ENCODE results near the gene PLEKHO1. TPM values are rescaled to one million over a fixed set of nuclear protein-coding genes. Genes with fewer than 3 reads are reported as not detected.
A peak's percentile ranks its signal among the peaks of the same experiment; 100 is the strongest.
"Not testable (repeated sequence)": the region's sequence is repeated elsewhere in the genome, so short reads cannot be mapped to it uniquely, and the experiment has no call there.

Gene PLEKHO1
- total RNA-seq, 1 donor from 2014 or later = 68.4 TPM

GRCh38 chr1:150186789-150187559, 37.3 kb downstream of the PLEKHO1 start:
- TF ChIP-seq CTCF (conservative IDR thresholded peaks at IDR 0.05; ENCODE audit: low read depth, low read length) = peak; percentile 53
- DNase-seq (ENCODE audit: low read depth) = no peak
- H3K4me3 ChIP-seq (ENCODE audit: low read depth, low read length) = peak overlapping the region; percentile 23

- DNase-seq (ENCODE audit: low read depth) = no peak
- no peak for TF ChIP-seq CTCF (conservative IDR thresholded peaks at IDR 0.05; ENCODE audit: low read depth, low read length)
Measured at GRCh38 chr1:150187560-150187931, 37.8 kb downstream of the PLEKHO1 start.

GRCh38 chr1:150192012-150192411, 42.3 kb downstream of the PLEKHO1 start:
- TF ChIP-seq CTCF (conservative IDR thresholded peaks at IDR 0.05; ENCODE audit: low read depth, low read length) = no peak
- no peak for DNase-seq (ENCODE audit: low read depth)
- H3K4me3 ChIP-seq (ENCODE audit: low read depth, low read length) = no peak overlapping the region

More at GRCh38 chr1:150187560-150187931, 37.8 kb downstream of the PLEKHO1 start:
- no peak overlapping the region for H3K4me3 ChIP-seq (ENCODE audit: low read depth, low read length)

- no peak for DNase-seq (ENCODE audit: low read depth)
- H3K4me3 ChIP-seq (ENCODE audit: low read depth, low read length) = no peak overlapping the region
- TF ChIP-seq CTCF (conservative IDR thresholded peaks at IDR 0.05; ENCODE audit: low read depth, low read length) = no peak
Measured at GRCh38 chr1:150194381-150195031, 44.8 kb downstream of the PLEKHO1 start.

GRCh38 chr1:150196417-150196816, 46.7 kb downstream of the PLEKHO1 start:
- no peak for DNase-seq (ENCODE audit: low read depth)
- no peak for TF ChIP-seq CTCF (conservative IDR thresholded peaks at IDR 0.05; ENCODE audit: low read depth, low read length)
- no peak overlapping the region for H3K4me3 ChIP-seq (ENCODE audit: low read depth, low read length)

- TF ChIP-seq CTCF (conservative IDR thresholded peaks at IDR 0.05; ENCODE audit: low read depth, low read length) = no peak
- no peak for DNase-seq (ENCODE audit: low read depth)
- no peak overlapping the region for H3K4me3 ChIP-seq (ENCODE audit: low read depth, low read length)
Measured at GRCh38 chr1:150207281-150207971, 57.7 kb downstream of the PLEKHO1 start.

GRCh38 chr1:150208460-150208859, 58.7 kb downstream of the PLEKHO1 start:
- not testable (repeated sequence) for H3K4me3 ChIP-seq (ENCODE audit: low read depth, low read length); DNase-seq (ENCODE audit: low read depth)
